GM18909 (cell line): Measurements from ENCODE around the gene NPTN.
"Not testable (repeated sequence)": the region's sequence is repeated elsewhere in the genome, so short reads cannot be mapped to it uniquely, and the experiment has no call there.

Experiments
- ATAC-seq: cut with Tn5 transposase; IDR thresholded peaks from one replicate; pipeline ENCODE4 v1.9.1; 2021; ENCODE audit warnings: mild to moderate bottlenecking; ENCODE audit not compliant: unreplicated experiment, poor library complexity

The NPTN gene

GRCh38 chr15:73573572-73573971 is 59.6 kb downstream of the NPTN start:
- ATAC-seq: no peak

DNA sequence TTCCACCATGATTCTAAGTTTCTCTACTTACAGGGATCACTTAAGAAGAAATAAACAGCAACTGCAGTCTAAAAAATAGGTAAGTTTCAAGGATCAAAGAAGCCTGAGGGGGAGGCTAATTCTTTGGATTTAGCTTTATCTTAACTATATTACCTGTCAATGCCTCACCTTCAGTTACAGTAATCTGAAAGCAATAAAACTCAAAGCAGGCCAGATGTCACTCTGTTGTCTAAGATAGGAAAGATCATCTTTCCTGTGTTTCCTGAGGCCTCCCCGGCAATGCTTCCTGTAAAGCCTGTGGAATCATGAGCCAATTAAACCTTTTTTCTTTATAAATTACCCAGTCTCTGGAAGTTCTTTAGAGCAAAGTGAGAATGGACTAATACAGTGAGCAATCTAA is 60.2 kb downstream of the NPTN start:
- no peak for ATAC-seq

GRCh38 chr15:73572296-73572695 is 60.9 kb downstream of the NPTN start:
- no peak for ATAC-seq

- no peak for ATAC-seq
These were observed 61.8 kb downstream of the NPTN start for GRCh38 chr15:73571346-73571745.

- no peak for ATAC-seq
These were observed 62.7 kb downstream of the NPTN start for GRCh38 chr15:73570355-73571032.

- ATAC-seq: no peak
These were observed 63.8 kb downstream of the NPTN start for GRCh38 chr15:73569361-73569760.

- ATAC-seq: no peak
These were observed 64.5 kb downstream of the NPTN start for GRCh38 chr15:73568564-73569280.

GRCh38 chr15:73567020-73567419 is 66.2 kb downstream of the NPTN start:
- no peak for ATAC-seq

- no peak for ATAC-seq
These were observed 68.9 kb downstream of the NPTN start for GRCh38 chr15:73564255-73564654.

DNA sequence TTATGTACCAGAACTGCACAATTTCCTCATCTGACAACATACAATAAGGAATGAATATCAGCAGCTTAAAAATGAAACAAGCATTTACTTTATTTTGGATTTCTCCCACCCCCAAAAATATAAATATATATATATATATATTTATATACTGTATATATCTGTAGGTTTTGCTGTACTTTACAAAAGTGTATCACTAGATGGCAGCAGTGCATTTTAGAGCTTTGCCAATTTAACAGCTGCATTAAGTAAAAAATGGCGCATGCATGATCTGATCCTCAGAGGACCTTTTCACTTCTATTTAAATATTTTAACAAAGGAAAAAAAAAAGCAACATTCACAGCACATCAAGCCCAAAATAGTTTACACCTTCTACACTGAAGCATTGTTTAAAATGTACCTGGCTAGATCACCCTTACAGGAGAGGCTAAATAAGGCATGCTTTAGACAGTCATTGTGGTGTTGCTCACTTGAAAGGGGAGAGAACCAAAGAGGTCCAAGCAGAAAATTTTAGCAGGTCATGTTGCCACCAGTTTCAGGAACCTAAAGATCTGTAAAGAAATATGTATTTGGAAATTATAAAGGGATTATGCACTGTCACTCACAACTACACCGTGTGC is 72.6 kb downstream of the NPTN start:
- no peak for ATAC-seq

- no peak for ATAC-seq
These were observed 74.7 kb downstream of the NPTN start for GRCh38 chr15:73558529-73558928.

- no peak for ATAC-seq
These were observed 78.1 kb downstream of the NPTN start for GRCh38 chr15:73555080-73555479.

- ATAC-seq: no peak
These were observed 83.0 kb downstream of the NPTN start for GRCh38 chr15:73550190-73550589.

DNA sequence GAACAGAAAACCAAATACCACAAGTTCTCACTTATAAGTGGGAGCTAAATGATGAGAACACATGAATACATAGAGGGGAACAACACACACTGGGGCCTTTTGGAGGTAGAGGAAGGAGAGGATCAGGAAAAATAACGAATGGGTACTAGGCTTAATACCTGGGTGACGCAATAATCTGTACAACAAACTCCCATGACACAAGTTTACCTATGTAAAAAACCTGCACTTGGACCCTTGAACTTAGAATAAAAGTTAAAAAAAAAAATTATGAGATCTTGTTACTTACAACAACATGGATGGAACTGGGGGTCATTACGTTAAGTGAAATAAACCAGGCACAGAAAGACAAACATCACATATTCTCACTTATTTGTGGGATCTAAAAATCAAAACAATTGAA is 84.3 kb downstream of the NPTN start:
- not testable (repeated sequence) for ATAC-seq

DNA sequence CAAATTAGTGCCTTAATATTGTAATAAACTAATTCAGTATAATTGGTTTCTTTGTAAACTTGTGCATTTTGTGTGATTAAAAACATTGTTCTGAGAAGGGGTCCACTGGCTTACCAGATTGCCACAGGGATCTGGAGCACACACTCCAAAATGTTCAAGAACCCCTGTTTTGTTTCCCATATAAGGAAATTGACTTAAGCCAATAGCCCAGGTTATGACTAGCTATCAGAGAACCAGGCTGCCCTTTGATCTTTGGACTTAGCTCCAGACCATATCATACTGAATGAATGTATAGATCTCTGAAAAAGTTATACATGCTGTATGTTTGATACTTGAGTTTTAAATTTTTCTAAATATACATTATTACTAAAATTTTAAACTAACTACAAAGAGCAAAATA is 91.7 kb downstream of the NPTN start:
- no peak for ATAC-seq

- ATAC-seq: no peak
These were observed 93.0 kb downstream of the NPTN start for GRCh38 chr15:73540161-73540560.

DNA sequence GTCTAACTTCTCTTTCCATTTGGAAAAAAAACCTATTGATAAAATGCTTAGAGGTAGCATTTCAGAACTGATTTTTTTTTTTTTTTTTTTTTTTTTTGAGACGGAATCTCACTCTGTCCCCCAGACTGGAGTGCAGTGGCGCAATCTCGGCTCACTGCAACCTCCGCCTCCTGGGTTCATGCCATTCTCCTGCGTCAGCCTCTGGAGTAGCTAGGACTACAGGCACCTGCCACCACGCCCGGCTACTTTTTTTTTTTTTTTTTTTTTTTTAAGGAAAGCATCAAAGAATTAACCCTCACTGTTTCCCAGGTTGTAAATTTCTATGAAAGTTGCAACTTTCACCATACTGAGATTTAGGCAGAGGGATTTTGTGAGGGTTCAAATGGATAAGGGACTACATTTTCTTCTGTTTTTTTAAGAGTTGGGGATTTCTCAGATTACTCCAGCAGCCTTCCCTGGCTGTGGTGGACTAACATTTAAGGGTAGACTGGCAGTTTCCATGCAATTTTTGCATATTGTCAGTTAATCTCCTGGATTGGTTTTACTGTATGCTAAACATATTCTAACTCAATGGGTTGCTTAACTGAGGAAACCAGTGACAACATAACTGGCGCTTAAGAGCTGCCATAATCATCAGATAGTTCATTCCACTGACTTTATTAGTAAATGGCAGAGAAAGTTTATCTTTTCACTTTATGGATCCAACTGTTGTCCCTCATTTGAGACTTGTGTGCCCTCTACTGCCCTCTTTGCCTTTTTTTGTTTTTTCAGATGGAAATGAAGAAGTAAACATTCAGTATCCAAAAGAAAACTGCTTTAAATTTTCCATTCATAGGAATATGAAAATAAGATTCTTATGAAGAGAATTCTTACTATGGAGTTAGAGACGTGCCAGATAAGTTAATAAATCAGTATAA is 93.7 kb downstream of the NPTN start:
- ATAC-seq: no peak

GRCh38 chr15:73538563-73539211 is 94.5 kb downstream of the NPTN start:
- ATAC-seq: no peak

GRCh38 chr15:73538123-73538522 is 95.1 kb downstream of the NPTN start:
- no peak for ATAC-seq

DNA sequence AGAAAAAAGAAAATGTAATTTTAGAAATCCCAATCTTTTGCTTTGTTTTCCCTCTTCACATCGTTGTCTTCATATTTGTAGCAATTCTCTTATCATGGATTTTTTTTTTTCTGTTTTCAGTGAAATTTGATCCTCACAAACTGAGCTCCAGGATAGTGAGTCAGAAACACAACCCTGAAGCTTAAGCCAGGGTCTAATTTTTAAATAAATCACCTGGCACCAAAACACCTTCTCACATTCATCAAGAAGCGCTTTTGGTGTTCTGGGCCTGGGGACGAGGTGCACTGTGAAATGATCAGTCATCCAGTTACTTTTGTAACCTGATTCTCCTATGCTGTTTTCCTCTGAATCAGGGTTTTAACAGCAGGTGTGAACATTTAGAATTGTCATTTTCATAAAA is 102.5 kb downstream of the NPTN start:
- no peak for ATAC-seq
